IPS-11a (cell line): ENCODE data around the gene OTOP1.
"Not testable (repeated sequence)": the region's sequence is repeated elsewhere in the genome, so short reads cannot be mapped to it uniquely, and the experiment has no call there.

Experiments used
- H3K4me3 ChIP-seq: one replicate; pipeline ENCODE4 v1.5.1; 2013; ENCODE audit warnings: low read depth, low read length, control low read depth

The OTOP1 gene

DNA sequence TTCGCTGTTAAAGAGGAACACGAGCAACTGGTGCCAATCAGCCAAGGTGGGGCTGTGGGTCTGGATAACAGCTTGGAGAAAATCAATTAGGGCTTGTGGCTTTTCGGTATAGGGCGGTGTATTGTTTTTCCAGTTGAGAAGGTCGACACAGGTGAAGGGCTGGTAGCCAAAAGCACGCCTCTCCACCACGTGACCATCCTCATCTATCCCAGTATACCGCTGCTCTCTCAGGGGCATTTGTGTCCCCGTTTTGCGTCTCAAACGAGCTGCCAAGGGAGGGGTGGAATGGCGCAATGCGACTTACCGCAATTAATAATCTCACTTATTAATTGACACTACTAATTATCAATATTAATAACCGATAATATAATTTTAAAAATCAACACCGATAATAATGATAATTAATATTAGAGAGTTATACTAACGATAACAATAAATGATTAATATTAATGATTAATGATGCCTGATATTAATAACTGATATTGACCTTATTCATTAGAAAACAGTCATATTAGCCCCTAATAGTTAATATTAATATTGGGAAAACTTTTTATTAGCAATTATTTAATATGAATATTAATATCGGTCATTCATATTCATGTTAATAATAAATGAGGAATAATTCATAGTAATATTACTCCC, 62.1 kb downstream of the OTOP1 start:
- H3K4me3 ChIP-seq, result not testable (repeated sequence)

DNA sequence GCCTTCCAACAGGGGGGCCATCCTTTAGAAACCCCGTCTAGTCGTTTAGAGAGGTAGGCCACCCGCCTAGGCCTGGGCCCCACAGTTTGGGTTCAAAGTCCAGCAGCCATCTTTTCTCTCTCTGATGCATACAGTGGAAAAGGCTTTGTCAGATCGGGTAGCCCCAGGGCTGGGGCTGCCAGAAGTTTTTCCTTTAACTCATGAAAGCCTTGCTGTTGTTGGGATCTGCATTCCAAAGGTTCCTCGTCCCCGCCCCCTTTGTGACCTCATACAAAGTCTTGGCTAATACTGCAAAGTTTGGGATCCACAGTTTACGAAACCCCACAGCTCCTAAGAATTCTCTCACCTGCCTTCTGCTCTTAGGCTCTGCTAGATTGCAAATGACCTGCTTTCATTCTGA, 64.5 kb downstream of the OTOP1 start:
- H3K4me3 ChIP-seq, result not testable (repeated sequence)

DNA sequence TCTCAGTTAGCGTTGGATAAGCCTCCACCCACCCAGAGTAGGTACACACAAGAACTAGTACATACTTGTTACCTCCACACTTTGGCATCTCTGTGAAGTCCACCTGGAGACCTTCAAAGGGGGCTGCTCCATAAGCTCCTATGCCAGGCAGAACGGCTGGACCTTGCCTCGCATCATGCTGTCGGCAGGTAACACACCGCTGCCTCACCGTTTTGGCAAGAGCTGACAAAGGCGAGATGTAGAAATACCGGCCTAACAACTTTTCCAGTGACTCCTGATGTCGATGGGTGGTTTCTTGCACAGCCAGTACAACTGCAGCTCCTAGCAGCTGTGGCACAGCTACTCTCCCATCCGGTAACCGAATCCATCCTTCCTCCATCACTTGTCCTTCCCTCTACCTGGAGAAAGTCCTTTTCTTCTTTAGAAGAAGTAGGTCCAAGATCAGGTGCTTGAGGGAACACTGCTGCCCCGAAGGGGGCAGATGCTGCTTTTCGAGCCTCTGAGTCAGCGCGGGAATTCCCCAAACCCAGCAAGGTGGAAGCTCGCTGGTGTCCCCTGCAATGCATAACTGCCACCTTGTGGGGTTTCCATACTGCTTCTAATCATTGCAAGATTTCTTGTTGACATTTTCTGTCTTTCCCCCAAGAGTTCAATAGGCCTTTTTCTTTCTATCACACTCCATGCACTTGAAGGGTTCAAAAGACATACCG, 65.6 kb downstream of the OTOP1 start:
- H3K4me3 ChIP-seq, result not testable (repeated sequence)

DNA sequence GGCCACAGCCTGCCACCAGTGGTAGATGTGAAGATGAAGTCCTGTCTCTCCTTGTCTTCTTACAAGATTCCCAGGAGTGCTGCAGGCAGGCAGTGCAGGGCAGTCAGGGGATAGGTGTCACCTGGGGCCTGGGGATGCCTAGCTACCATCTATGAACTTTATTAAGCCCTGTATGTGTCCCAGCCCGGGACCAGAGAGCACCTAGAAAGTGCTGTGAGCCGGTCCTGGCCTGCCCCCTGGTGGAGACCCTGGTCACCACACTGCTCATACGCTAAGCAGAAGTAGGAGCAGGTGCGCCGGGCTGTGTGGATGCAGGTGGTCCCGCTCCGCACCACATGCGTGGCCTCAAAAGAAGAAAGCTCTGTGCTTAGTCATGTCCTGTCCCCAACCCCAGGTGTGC, 81.1 kb downstream of the OTOP1 start:
- H3K4me3 ChIP-seq, result not testable (repeated sequence)

DNA sequence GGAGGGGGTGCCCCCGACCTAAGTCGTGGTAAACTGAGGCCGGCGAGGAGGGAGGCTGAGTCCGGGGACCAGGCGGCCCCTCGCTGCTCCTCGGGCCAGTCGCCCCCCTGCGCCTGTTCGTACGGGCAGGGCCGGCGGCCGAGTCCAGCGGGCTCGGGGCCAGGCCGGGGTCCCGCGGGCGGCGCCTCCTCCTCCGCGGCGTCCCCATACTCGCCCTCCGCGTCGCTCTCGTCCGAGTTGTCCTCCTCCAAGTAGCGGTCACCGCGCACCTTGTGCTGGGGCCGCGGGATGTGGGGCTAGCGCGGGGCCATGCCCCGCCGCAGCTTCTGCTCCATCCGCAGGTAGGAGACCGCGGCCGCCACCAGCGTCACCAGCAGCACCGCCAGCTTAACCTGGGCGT, 83.4 kb downstream of the OTOP1 start:
- not testable (repeated sequence) for H3K4me3 ChIP-seq

DNA sequence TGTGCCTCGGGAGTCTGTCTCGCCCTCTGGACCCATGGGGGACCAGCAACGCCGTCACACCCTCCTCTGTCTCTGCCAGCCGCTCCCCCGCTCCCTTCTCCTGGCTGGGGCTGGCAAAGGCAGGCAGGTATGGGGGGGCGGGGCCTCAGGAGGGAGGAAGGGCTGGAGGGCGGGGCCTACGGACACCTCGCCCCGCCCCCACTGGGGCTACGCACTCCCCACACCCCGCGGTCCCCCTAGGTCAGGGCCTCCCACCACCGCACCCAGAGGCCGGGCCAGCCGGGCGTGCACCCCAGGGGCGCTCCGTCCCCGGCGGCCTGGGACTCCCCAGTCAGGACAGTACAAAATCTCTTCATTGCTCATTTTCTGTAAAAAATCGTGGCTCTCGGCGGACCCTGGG, 84.0 kb downstream of the OTOP1 start:
- H3K4me3 ChIP-seq, result not testable (repeated sequence)

DNA sequence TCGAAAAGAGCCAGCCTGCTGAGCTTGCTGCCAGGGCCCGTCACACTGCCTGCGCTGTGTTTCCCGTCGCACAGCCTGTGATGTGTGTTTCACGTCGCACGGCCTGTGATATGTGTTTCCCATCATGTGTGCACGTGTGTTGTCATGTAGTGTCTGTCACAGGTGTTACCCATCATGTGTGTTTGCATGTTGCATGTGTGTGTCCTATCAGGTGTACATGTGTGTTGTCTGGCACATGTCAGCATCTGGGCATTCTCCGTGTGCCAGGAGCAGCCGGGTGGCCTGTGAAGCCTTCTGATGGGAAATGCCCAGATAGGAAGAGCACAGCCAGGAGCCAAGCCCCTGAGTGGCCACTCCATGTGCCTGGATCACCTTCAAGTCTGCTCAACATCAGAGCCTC, 85.5 kb downstream of the OTOP1 start:
- not testable (repeated sequence) for H3K4me3 ChIP-seq
